NCI-H1048 (cell line): ENCODE results near the gene TMEM43.
A peak's percentile ranks its signal among the peaks of the same experiment; 100 is the strongest.

Experiments
- DNase-seq: peaks from one replicate; lab custom pipeline; 2025; lab: John Stamatoyannopoulos, UW

The TMEM43 gene

DNA sequence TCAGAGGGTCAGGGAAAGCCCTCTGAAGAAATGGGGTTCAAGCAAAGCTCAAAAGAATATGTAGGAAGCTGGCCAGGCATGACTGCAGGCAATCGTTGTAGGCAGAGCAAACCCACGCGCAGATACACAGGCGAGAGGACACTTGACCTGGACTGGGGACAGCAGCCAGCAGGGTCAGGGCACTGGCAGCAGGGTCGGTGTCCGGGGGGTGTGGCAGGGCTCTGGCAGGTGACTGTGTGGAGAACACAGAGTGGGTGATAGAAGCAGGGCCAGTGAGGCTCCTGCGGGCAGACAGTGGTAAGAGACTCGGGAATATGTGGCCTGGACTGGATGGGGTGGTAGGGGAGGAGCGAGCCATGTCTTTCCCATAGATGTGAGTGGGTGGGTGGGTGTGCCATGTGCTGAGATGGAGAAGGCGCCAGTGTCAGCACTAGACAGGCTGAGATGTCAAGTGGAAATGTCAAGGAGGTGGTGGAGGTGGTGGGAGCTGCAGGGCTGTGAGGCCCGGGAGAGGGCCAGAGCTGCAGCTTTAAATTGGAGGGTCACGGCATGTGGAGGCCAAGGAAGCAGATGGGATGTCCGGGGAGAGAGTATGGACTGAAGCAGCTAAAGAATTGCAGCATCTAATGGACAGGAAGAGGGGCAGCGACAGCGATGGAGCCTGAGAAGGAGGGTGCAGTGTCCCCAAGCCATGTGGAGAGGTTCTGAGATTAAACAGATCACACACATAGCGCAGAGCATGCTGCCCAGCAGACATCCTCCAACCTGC, 13.4 kb downstream of the TMEM43 start:
- no peak for DNase-seq

DNA sequence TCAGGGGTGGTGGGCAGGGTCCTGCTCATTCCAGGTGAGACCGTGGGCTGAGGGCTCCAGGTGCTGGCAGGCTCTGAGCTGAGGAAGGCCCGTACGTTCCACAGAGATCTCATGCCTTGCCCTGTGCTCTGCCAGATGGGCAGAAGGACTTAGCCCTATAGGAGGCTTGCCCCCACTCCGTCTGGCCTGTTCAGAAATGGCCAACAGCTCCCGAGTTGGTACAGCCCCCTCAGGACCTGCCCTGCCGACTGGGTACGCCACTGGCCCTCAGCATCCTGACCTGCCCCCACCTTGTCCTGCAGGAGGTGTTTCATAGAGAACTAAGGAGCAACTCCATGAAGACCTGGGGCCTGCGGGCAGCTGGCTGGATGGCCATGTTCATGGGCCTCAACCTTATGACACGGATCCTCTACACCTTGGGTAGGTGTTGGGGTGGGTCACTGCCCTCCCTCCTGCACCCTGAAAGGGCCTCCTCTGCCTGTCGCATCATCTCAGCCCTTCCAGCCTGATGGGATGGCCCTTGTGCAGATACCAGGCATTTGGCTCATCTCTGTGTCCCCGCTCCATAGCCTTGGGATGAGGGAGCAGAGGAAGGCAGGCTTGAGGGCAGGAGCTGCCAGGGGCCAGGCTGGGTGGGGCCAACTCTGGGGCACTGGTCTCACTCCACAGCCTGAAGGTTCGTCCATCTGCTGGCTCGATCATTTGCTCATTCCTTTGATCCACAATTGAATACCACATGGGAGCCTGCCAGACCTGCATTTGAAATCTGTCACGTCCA, 14.2 kb downstream of the TMEM43 start:
- no peak for DNase-seq

- no peak for DNase-seq
These were observed 14.9 kb downstream of the TMEM43 start for GRCh38 chr3:14139771-14140170.

GRCh38 chr3:14140668-14141067, 15.8 kb downstream of the TMEM43 start:
- DNase-seq, result no peak

DNA sequence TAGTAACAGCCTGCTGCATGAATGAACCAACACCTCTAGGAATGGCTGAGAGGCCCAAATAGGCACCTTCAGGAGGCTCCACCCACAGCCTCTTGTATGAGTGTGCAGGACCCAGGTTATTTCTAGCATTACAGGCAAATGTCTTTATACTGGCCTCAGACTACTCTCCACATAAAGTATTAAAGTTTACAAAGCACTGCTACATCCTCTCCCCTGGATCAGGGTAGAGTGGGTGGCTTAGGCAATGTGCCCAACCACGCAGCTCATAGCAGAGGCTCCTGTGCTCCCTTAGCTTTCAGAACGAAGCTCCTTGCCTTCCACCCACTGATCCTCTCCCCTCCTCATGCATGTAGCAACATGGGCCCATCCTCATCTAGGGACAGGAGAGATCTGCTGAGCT, 16.3 kb downstream of the TMEM43 start:
- DNase-seq, result no peak

- no peak for DNase-seq
These were observed 16.9 kb downstream of the TMEM43 start for GRCh38 chr3:14141602-14142341.

- DNase-seq, result no peak
These were observed 17.9 kb downstream of the TMEM43 start for GRCh38 chr3:14142567-14143270.

DNA sequence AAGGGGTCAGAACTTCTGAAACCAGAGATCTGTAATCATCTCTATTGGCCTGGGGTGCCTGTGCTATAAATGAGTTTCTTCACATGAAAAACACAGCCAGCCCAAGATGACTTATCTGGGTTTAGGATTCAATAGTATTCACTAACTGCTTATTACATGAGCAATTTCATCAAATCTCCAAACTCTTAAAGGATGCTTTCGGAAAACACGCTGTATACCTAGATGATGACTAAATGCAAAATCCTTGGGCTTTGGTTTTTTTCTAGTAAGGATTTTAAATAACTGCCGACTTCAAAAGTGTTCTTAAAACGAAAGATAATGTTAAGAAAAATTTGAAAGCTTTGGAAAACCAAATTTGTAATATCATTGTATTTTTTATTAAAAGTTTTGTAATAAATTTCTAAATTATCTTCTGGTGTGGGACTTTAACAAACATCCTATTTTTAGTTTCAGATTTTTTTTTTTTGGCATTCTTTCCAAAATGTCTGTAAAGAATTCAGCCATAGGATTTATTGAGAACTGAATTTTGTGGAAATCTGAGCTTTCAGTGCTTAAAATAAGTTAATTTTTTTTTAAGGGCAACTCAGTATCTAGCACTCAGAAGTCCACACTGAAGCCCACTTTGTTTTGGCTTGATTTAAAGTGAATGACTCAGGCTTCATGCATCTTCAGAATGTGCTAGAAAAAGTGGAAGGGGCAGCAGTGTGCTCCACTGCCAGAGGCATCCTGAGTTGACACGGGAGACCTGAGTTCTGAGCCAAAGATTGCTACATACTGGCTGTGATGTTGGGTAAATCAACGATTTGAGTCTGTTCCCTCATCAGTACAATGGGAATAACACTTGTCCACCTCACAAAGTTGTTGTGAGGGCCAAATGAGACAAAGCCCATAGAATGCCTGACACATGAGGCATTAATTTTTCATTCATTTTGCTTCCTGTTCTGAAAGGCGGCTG, 18.7 kb downstream of the TMEM43 start:
- no peak for DNase-seq

- DNase-seq, result peak; percentile 33
These were observed 19.7 kb downstream of the TMEM43 start for GRCh38 chr3:14144423-14145075.

DNA sequence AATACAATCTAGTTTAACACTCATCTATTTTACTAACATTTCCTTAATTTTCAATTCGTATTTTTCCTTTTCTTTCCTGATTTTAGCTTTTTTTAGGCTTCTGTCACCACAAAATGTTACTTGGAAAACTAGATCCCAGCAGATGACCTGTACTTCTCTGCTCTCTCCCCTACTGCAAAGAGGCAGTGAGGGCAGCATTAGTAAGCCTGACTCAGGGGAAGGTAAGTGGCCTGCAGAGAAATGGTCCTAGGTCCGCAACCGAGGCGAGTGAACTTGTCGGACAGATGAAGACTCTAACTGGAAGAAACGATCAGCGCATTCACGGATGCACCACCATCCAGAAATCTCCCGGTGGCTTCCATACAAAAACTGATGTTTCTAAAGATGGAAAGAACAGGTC, 20.4 kb downstream of the TMEM43 start:
- no peak for DNase-seq

- no peak for DNase-seq
These were observed 21.0 kb downstream of the TMEM43 start for GRCh38 chr3:14145670-14146380.

- DNase-seq, result no peak
These were observed 21.7 kb downstream of the TMEM43 start for GRCh38 chr3:14146381-14147065.

DNA sequence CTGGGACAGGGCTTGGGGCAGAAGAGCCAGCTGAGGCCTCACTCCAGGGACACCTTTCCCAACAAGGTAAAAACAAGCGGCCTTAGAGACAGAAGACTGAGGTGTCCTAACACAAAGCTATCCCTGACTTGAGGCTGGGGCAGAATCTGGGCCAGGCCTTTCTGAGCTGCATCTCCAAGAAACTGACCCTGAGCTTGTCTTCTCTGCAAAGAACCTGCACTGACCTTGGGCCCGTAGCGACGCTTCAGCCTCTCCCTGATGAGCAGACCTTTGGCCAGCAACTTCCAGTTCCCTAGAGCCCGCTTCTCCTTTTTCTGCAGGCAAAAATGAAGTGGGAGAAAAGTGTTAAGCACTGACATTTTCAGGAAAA, 22.2 kb downstream of the TMEM43 start:
- no peak for DNase-seq

DNA sequence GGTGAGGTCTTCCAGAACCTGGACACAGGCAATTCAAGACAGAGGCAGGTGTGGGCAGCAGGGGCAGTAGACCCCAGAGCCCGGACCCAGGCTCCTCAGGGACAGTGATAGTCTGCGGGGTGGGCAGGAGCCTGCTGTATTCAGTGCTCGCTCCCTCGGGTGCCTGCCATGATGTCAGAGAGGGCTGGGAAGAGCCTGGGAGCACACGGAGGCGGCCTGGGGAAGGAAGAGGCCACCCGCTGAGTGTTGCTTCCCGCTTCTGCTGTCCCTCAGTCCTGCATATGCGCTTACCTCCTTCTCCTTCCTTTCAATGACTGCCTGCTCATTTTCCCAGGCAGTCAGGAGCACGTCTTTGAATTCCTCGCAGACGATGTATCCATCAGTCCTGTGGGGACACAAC, 22.8 kb downstream of the TMEM43 start:
- no peak for DNase-seq

- DNase-seq, result no peak
These were observed 23.5 kb downstream of the TMEM43 start for GRCh38 chr3:14148041-14148985.

DNA sequence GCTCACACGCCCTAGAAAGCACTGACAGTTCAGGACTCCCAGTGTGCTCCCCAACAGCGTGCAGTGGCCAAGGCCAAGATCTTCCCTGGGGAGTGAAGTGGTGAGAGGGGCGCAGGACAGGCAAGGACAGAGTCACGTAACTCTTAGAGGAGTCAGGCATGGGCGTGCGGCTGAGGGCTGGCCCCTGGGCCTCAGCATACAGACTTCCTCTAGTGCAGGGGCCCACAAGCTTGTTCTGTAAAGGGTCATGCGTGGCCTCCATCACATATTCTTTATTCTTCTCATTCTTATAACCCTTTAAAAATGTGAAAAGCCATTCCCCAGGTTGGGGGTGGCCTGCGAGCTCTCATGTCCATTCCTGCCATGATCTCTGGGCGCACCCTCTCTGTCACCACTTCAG, 25.2 kb downstream of the TMEM43 start:
- no peak for DNase-seq

DNA sequence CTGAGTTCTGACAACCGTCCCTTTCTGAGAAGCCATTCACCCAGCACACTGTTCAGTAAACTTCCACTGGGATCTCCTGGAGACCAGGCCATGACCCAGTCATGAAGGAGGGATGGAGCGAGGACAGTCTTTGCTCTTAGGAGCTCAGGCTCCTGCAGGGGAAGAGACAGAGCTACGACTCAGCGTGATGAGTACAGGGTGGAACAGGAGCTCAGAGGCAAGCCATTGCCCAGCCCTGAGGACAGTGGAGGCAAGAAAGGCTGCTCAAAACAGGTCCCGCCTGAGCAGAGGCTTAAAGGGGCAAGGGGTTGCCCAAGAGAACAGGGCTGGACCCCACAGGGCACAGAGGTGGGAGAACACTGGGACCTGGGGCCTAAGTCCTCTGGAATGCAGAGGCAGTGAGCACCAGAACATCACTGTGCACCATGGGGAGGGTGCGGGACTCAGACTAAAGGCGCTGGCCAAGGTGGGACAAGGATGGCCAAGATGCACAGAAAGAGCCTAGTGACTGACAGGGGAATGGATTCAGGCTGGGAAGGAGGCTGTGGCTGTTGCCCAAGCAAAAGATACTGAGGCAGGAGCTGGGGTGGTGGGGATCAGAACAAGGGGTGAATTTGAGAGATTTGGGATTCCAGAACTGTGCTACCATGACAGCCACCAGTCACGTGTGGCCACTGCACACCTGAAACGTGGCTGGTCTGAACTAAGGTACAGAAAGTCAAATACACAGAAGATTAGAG, 25.8 kb downstream of the TMEM43 start:
- DNase-seq, result no peak
